Stimulated activated CD4-positive, alpha-beta T cell treated with anti-CD3 and anti-CD28 coated beads, Interleukin-15, amount 100 ng/mL, for 1 hour (primary cell): ENCODE measurements around the gene NFKBIE.
A peak's percentile ranks its signal among the peaks of the same experiment; 100 is the strongest.

Source experiments
- DNase-seq, 2 donors: peaks; one replicate each; pipeline ENCODE4 v3.0.0-alpha.2; 2020; ENCODE audit warnings: low read depth in 1 of 2, low spot score in 1 of 2

Gene NFKBIE

DNA sequence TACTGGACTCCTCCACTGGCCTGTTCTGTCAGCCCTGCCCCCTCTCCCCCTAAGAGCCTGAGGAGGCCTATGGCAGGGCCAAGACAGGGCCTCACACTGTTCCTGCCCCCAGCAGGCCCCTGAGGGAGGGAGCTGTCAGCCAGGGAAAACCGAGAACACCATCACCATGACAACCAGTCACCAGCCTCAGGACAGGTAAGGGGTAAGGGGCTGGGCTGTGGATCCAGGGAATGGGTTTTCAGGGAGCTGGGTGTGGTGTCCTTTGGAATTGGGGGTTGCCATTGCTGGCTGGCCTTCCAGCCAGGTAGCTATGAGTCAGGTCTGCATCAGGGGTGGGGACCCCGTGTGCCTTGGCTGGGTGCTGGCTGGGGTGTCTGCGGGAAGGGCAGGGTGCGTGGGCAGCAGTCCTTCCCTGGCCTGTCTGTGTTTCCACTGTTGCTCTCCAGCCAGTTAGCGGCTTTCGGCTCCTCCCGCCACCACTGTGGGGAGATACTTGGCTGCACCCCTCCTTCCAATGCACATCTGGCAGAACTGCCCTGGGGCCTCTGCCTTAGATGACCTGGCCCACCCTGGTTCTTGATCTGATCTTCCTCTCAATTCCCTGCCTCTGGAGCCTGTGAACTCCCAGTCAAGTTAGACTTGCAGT lies 38.1 kb downstream of the NFKBIE start:
- DNase-seq = no peak

- DNase-seq = no peak
Observed at GRCh38 chr6:44226368-44227147, 38.8 kb downstream of the NFKBIE start.

DNA sequence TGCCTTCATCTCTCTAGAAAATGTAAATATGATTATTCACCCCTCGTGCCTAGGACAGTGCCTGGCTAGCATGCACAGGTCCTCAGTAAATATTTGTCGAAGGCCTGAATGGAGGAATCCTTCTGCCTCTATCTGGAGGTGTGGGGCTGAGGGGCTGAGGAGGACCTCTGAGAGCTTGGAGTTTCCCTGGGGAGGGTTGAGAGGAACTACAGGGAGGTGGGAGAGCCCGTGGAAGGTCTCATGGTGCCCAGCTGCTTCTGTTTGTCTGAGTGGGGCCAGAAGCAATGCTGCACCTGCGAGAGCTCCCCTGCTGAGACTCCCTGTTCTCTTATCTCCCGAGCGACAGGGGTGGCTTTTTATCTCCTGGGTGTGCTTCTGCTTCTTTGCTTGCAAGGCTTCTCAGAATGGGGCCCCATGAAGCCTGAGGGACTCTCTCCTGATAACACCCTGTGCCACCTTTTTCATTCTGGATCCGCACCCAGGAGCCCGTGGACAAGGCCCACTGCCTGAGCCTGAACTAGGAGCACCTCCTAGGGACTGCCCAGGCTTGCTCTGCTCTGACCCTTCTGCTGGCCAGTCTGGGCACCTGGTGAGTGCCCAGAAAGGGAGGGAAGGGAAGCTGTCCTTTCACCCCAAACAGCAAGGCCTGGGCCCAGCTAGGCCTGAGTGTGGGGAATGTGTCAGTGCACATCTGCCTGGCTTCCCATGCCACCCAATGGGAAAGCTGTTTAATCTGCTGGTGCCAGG lies 39.6 kb downstream of the NFKBIE start:
- DNase-seq = no peak

DNA sequence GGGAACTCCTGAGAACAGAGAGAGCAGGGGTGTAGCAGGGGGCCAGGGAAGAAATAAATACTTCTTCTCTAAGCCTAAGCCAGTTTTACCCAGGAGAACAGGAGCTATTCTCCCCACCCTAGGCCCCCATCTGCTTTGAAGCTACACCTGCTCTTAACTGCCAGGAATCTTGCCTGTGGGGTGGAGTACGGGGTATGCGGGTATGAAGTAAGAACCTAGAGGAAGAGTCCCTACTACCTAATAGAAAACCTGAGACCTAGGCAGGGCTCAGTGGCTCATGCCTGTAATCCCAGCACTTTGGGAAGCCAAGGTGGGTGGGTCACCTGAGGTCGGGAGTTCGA lies 40.4 kb downstream of the NFKBIE start:
- DNase-seq = no peak

DNA sequence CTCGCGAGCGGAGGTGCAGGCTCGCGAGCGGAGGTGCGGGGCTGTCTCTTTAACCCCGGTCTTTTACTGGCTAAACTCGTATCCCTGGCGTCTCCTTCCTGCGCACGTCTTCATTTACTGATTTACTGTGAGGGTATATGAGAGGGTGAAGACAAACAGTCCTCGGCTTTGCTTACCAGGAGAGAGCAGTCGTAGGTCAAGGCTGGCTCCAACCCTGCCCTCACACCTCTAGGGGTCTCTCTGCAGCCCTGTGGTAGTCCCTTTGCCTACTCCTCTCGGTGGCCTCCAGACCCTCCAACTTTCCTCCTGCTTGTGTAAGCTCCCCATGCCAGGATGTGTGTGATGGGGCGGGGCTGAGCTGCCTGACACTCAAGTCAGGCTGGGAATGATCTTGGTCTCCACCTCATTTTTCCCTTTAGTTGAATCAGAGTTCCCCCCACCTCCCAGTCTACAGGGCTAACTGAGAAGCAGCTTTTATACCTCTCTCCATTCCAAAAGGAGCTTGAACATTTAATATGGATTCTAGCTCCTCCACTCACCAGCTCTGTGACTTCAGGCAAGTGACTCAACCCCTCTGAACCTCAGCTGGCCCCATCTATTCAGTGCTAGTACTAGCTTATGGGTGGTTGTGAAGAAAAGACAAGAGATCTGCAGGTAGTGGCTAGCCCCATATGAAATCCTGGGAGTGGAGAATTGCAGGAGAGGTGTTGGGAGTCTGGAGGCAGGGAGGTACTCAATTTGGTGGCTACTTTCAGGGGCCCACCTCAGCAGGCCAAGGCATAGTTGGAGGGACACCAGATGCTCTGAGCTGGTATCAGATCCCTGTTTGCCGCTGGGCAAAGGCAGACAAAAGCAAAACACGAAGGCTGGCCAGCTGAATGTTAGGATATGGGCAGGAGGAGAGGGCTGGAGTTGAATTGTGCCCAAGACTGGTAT lies 41.1 kb downstream of the NFKBIE start:
- no peak for DNase-seq

DNA sequence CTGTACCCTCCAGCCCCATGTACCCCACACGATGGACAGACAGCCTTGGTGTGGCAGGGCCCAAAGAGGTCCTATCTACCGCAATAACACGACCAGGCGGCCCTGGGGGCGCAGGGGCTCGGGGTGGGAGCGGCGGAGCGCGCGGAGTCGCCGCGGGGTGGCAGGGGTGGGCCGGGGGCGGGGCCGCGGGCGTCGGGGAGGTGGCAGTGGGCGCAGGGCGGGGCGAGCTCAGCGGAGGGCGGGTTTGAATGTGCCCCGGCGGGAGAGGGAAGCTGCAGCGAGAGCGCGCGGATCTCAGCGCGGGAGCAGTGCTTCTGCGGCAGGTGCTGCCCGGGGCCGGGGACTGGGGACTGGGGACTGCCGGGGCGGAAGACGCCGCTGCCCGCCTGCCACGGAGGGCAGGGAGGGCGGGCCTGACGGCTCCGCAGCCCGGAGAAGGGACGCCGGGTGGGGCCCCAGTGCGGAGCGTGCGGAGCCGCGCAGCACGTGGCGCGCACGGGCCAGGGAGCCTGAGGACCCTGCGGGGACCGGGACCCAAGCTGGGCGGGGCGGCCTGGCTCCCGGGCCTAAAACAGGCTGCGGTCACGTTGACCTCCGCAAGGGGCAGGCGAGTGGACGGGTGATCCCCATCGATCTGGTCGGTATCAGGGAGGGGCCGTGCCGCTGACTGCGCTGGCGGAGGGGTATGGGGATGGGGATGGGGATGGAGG lies 41.9 kb downstream of the NFKBIE start, which contains the start of gene SLC29A1:
TSS of gene SLC29A1 (plus strand) at position 277 of the 710 bp plus-strand sequence. CDS start 3,719 bp downstream, outside the sequence.
- peak; percentile 69 to 78 for DNase-seq

- no peak for DNase-seq
Observed at GRCh38 chr6:44222486-44223318, 42.6 kb downstream of the NFKBIE start.

- no peak for DNase-seq
Observed at GRCh38 chr6:44221961-44222335, 43.4 kb downstream of the NFKBIE start.

DNA sequence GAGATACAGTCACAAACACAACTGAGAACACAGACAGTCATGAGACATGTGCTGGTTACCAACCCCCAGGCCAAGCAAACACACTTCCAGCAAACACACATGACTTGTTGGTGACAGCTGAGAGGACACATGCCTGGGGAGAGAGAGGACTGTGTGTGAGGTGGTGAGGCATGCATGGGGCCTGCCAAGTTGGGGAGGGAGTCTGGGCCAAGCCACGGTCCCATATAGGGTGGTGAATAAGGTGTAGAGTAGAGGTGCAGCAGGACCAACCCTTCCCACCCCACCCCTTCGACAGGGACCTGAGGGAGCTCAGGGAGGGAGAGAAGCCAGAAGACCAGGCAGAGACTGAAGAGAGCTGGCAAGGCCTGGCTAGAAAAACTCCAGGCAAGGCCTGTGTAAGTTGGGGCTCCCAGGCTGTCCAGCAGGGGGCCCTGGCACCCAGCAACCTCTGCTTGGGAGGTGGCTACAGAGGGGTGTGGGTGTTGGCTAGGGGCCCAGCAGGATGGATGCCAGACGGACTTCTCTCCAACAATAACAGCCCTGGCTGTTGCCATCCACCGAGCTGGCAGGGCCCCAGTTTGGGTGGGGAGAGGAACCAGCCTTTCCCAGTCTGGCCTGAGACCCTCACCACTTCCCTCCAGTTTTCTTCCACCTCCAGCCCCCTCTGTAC lies 43.9 kb downstream of the NFKBIE start:
- peak; percentile 39 to 58 for DNase-seq

- DNase-seq = no peak
Observed at GRCh38 chr6:44220913-44221290, 44.4 kb downstream of the NFKBIE start.

GRCh38 chr6:44219815-44220784 lies 45.3 kb downstream of the NFKBIE start:
- no peak for DNase-seq

- no peak for DNase-seq
Observed at GRCh38 chr6:44219053-44219814, 46.1 kb downstream of the NFKBIE start.

DNA sequence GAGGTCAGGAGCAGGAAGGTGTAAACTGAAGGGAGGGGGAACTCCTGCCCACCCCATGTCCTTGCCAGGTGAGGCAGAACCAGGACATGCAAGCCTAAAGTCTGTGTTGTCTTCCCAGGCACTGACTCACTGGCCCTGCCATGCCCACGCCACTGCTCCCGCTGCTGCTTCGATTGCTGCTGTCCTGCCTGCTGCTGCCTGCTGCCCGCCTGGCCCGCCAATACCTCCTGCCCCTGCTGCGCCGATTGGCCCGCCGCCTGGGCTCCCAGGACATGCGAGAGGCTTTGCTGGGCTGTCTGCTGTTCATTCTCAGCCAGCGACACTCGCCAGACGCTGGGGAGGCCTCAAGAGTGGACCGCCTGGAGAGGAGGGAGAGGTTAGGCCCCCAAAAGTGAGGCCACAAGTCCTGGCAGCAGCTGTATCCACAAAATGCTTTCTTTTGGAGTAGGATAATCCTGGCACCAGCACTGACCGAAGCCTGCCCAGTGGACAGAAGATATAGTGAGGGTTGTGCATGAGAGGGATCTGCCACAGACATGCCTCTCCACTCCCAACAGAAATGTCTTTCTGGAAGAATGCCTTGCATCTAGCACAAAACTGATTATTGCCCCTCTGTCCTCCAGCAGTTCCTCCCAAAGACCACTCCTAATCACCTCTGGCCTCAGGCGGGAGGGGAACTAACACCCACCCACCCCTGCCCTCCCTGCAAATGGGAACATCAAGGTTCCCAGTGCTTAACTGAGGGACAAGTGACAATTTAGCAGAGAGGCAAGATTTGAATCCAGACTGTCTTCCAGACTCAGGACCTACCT lies 47.8 kb downstream of the NFKBIE start:
- no peak for DNase-seq

GRCh38 chr6:44216677-44217331 lies 48.5 kb downstream of the NFKBIE start, which contains the start of gene MYMX:
TSS of gene MYMX (plus strand) at chr6:44216926. CDS start at chr6:44217472, 546 bp downstream.
- no peak for DNase-seq

DNA sequence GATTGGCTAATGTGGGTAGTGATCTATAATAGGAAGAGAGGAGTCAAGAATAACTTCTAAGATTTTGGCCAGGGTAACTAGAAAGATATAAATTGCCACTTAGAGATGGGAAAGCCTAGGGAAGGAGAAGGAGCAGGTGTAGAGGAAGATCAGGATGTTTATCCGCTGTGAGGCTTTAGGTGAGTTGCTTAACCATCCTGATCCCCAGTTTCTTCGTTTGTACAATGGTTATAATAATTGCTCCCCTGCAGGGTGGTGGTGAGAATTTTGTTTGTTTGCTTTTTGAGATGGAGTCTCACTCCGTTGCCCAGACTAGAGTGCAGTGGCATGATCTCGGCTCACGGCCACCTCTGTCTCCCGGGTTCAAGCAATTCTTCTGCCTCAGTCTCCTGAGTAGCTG lies 51.0 kb downstream of the NFKBIE start:
- no peak for DNase-seq

DNA sequence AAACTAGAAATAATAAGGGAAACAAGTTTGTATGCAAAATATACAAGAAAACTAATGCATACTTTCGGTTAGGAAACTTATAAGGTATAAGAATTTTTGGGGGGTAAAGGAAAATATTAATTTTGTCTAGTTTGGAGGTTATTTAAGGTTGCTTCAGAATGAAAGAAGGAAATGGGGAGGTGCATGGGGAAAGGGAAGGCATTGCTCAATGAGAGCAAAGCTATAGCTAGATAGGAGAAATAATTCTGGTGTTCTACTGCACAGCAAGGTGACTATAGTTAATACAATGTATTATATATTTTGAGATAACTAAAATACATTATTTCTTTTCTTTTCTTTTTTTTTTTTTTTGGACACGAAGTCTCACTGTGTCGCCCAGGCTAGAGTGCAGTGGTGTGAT lies 54.1 kb downstream of the NFKBIE start:
- DNase-seq = no peak
